Left ventricle myocardium superior (tissue), 1 donor: ENCODE measurements around the gene IGF2R. TPM values are rescaled to one million over a fixed set of nuclear protein-coding genes. Genes with fewer than 3 reads are reported as not detected.

Source experiments
- ATAC-seq: fragments of 200-7000 bp; cut with Tn5 transposase; one replicate; pipeline ENCODE4 v1.9.1; 2020; ENCODE audit warnings: mild to moderate bottlenecking, moderate library complexity
- DNase-seq: peaks from one replicate; pipeline ENCODE4 v3.0.0-alpha.2; 2020
- intact Hi-C: fragments of 100-400 bp; cut with micrococcal nuclease; formaldehyde crosslinking; loops from one replicate; pipeline ENCODE4 v1.11.0; 2022
- total RNA-seq: library from RNA; stranded (reverse); fragmentation: NEBNext Ultra II Directional; extraction: Animal tissue kit (Norgen Biotek cat#: 25700); gene quantifications from one replicate; pipeline ENCODE4 v1.2.1, GENCODE V29; 2021
- donor health status: DM: no; HTN: yes; CAD: no; lungs with severe emphysema.

Gene IGF2R
- total RNA-seq, 1 donor from 2014 or later = 68.4 TPM

DNA sequence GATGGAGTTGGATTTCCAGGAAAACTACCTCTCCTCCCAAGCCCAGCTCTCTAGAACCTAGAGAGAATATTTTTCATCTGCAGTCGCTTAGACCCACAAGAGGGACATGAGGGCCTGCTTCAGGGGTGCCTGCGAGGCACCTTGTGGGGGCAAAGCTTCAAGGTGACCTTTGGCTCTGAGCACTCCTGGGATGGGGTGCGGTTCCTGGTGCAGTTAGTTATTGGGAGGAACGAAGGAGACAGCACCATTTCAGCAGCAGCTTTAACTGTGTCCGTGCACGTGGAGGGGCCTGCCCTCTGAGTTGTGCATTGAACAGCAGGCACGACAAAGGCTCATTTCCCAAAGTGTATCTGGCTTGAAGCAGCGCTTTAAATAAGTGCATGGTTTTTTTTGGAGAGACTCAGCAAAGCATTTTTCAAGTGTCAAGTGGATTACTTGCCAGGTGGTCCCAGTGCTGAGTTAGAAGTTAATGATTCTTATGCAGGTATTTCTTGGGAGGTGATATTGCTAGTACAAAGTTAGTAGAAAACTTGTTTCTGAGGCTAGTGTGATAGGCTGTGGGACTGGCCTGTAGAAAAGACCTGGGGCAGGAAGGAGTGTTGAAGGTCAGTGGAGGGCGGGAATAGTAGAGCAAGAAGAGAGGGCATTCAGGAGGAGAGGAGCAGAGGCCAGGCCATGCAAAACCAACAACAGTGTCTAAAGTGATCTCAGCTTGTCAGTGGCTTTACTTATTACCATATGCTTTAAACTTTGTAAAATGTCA is 3.8 kb downstream of the IGF2R start:
- intact Hi-C loops = loop anchor here (10.0 kb wide), 1 partner anchor 62 kb away; no protein-coding TSS in a partner anchor
- peak; percentile 14 for ATAC-seq
- DNase-seq = no peak

GRCh38 chr6:159973406-159973805 is 4.5 kb downstream of the IGF2R start:
- intact Hi-C loops = loop anchor here (10.0 kb wide), 1 partner anchor 61 kb away; no protein-coding TSS in a partner anchor
- no peak for ATAC-seq
- DNase-seq = no peak

GRCh38 chr6:159973951-159974350 is 5.1 kb downstream of the IGF2R start:
- DNase-seq (no peak), ATAC-seq (peak; percentile 52)
- intact Hi-C loops = loop anchor here (10.0 kb wide), 1 partner anchor 61 kb away; no protein-coding TSS in a partner anchor

GRCh38 chr6:159974932-159975331 is 6.0 kb downstream of the IGF2R start:
- ATAC-seq (no peak), DNase-seq (no peak)
- intact Hi-C loops = loop anchor here (10.0 kb wide), 1 partner anchor 60 kb away; no protein-coding TSS in a partner anchor

DNA sequence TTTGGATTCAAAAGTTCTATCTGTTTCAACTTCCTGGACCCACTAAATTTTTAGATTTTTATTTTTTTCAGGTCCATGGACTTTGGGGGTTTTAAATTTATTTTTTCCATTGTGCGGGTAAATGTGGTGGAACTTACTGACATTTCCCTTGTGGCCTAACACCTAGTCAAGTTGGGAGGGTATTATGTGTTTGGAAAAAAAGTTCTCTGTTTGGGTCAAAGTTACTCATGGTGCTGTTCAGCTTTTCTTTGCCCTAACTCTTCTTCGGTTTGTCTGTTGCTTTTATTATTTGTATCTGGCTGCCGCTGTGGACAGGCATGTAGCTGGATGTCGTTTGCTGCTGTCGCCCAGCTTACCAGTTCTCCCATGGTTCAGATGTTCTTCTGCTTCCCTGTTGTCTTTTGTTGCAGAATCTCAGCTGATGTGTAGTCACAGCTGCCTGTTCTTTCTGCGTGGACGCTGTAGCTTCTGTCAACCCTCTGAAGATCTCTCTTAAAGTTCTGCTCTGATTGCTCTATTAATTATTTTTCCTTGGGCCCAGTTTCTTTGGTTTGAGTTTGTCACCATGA is 7.9 kb downstream of the IGF2R start:
- ATAC-seq = no peak
- intact Hi-C loops = loop anchor here (10.0 kb wide), 1 partner anchor 58 kb away; no protein-coding TSS in a partner anchor

GRCh38 chr6:159977255-159977903 is 8.5 kb downstream of the IGF2R start:
- intact Hi-C loops = loop anchor here (10.0 kb wide), 1 partner anchor 57 kb away; no protein-coding TSS in a partner anchor
- DNase-seq (peak; percentile 77), ATAC-seq (peak; percentile 64)

More for the DNA sequence above, 7.9 kb downstream of the IGF2R start:
- no peak for DNase-seq

DNA sequence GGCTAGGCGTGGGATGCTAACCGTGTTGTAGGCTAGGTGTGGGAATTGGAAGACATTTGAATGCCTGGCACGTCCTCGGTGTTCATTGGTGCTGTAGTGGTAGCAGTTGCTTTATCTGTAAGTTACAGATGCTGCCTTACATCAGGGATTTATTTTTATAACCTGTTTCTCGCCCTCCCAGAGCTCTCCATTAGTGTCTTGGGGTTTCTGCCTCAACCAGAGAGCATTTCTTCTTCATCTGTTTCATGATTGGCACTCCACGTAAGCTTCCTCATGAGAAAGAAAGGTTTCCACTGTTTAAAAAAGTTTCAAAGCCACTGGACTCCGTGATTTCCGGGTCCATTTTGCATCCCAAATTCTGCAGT is 9.0 kb downstream of the IGF2R start:
- no peak for DNase-seq
- ATAC-seq = no peak
- intact Hi-C loops = loop anchor here (10.0 kb wide), 1 partner anchor 57 kb away; no protein-coding TSS in a partner anchor

DNA sequence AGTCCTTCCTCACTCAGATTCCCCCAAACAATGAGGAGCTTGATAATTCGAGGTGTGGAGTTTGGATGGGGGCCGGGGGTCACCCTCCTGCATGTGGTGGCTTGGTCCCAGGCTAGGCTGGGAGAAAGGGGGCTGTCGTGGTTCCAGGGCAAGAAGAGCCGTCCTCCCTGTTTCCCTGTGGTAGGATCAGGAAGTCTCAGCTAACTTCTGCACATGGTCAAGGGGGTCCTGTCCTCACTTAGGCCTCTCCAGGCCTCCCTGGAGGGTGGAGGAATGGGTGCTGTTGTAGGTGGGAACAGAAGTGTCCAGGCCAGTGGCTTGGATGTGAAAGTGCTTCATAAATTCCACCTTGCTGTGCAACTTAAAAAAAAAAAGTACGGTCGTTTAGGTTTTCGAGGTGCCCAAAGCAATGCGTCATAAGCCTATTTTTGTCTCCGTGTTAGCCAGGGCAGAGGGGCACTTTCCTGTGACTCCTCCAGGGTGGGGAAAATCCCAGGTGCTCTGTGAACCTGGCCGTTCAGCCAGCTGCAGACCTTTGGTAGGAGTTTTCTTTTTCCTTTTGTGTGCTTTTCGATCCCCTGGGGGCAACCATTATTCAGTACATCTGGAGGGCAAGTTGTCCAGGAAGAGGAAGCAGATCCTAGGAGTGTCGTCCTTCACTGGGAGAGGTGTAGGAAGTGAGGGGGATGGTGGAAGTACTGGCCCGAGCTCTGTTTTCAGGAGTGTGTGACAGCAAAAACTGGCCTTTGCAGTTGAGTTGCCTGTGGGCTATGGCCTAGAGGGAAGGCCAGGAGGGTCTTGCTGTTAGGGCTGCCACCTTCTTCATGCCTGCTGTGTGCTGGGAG is 9.6 kb downstream of the IGF2R start:
- intact Hi-C loops = loop anchor here (10.0 kb wide), 1 partner anchor 56 kb away; no protein-coding TSS in a partner anchor
- DNase-seq (no peak), ATAC-seq (peak; percentile 17)

GRCh38 chr6:159979136-159979874 is 10.4 kb downstream of the IGF2R start:
- ATAC-seq = peak; percentile 36
- peak; percentile 43 for DNase-seq
- intact Hi-C loops = loop anchor here (10.0 kb wide), 1 partner anchor 55 kb away; no protein-coding TSS in a partner anchor

DNA sequence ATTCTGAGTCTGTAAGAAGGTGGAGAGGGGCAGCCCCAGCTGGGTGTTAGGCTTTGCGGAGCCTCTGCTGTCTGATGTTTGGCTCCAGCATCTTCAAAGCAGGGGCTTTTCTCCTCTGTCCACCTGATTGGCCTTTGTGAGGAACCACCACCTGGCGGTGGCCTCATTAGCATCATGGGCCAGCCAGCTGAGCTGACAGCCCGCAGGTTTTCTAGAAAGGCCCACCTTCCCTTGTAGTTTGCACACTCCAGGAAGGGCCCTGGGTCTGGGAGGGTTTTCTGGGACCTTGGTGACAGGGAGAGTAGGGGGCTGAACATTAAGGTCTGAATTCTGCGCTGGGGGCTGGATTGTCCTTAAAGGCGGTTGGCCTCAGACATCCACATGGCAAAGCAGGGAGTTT is 11.6 kb downstream of the IGF2R start:
- intact Hi-C loops = no loop called here
- no peak for DNase-seq

GRCh38 chr6:159981071-159981402 is 12.2 kb downstream of the IGF2R start:
- no peak for ATAC-seq
- intact Hi-C loops = no loop called here
- no peak for DNase-seq

More for the DNA sequence above, 11.6 kb downstream of the IGF2R start:
- ATAC-seq = no peak

DNA sequence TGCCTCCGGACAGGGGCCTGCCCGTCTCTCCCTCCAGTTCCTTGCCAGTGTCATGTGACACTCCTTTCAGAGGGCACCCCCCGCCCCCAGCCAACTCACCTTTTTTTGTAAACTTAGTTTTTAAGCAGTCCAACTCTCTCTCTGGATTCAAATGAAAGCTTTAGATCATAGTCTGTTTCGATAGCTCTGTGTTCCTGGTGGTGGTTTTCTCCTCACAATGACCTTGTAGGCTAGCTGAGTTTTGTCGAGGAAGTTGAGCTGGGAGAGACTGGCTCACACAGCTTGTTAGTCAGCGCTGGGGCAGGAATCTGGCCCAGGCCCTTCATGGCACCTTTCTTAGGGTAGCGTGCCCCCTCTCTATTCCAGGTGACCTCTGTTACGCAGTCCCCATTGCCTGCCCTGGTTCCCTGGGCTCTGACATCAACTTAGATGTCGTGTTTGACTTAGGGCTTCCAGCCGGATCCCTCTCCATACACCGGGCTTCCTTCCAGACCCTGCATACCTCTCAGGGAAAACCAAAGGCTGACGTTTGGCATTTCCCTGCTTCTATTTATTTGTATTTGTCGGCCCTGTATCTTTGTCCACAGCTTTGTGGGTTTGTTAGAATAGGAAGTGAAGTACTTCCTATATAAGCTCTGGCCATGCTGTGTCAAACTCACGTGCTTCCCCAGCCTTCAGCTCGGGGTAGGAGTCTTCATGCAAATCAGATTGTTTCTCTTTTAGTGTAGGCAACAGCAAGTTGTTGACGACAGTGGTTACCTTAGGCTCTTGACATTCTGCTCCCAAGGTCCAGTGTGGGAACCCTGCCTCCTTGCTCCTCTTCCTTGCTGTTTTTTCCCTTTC is 12.7 kb downstream of the IGF2R start:
- intact Hi-C loops = no loop called here
- peak; percentile 24 for ATAC-seq
- DNase-seq = no peak

GRCh38 chr6:159982731-159983506 is 14.0 kb downstream of the IGF2R start:
- DNase-seq = no peak
- peak; percentile 4 for ATAC-seq
- intact Hi-C loops = no loop called here

GRCh38 chr6:159983641-159984080 is 14.8 kb downstream of the IGF2R start:
- intact Hi-C loops = no loop called here
- ATAC-seq (peak; percentile 10), DNase-seq (no peak)

DNA sequence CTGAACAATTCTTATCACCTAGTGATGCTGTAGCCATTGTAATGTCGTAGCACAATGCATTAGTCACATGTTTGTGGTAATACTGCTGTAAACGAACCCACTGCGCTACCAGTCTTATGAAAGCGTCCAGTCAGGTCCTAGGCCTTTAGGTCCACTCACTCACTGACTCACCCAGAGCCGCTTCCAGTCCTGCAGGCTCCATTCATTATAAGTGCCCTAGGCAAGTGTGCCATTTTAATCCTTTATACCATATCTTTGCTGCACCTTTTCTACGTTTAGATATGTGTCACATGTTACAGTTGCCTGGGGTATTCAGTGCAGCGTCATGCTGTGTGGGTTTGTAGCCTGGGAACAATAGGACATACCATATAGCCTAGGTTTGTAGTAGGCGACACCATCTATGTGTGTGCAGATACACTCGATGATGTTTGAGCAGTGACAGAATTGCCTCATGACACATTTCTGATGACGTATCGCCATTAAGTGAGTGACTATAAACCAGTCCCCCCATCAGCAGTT is 15.4 kb downstream of the IGF2R start:
- ATAC-seq (no peak), DNase-seq (no peak)
- intact Hi-C loops = no loop called here

GRCh38 chr6:159985296-159985945 is 16.5 kb downstream of the IGF2R start:
- no peak for DNase-seq
- intact Hi-C loops = no loop called here
- ATAC-seq = peak; percentile 22
